NOMO-1 treated with dmso at 0.1 percent for 144 hours (cell line): ENCODE results near the gene DPH1.

Experiments used
- DNase-seq: peaks from one replicate; lab custom pipeline; 2025; ENCODE audit not compliant: unreplicated experiment; lab: John Stamatoyannopoulos, UW

DPH1 gene

DNA sequence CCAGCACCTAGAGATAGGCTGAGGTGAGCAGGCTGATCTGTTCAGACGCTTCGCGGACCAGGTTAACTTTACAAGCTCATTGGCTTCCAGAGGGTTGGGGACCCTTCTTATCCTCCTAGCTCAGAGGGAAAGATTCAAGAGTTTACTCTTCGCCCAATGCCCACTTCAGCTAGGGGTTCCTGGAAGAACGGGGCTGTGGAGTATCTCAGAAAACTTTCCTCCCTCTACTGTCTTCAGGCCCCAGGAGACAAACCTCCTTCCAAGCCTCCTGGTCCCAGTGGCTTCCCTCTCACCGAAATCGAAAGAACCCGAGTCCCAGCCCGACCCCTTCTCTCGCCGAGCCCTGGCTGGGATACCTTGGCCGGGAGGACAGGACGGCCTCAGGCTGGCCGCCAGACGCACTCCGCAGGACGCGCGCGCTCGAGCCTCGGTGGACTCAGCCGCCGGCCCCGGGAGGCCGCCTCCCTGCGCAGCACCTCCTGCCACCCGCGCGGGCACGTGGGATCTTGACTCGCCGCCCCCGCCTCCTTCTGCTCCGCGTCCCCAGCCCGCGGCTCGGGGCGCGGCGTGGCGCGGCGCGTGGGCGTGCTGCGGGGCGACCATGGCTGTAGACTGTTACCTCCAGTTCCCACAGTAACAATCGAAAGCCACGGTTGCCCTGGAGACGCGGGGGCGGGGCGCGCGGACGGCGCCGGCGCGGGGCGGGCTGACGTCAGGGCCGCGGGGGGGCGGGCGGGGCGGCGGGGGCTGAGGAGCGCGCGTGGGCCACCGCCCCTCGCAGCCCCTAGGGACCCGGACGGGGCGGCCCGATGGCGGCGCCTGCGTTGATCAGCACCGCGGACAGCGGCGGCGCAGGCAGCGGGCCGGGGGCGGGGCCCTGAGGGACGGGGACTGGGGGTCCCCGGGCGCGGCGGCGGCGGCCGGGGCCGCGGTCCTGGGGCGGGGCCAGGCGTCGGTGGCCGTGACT lies 19.7 kb downstream of the DPH1 start:
- DNase-seq: no peak

- no peak for DNase-seq
These were observed 20.5 kb downstream of the DPH1 start for GRCh38 chr17:2050300-2051060.

DNA sequence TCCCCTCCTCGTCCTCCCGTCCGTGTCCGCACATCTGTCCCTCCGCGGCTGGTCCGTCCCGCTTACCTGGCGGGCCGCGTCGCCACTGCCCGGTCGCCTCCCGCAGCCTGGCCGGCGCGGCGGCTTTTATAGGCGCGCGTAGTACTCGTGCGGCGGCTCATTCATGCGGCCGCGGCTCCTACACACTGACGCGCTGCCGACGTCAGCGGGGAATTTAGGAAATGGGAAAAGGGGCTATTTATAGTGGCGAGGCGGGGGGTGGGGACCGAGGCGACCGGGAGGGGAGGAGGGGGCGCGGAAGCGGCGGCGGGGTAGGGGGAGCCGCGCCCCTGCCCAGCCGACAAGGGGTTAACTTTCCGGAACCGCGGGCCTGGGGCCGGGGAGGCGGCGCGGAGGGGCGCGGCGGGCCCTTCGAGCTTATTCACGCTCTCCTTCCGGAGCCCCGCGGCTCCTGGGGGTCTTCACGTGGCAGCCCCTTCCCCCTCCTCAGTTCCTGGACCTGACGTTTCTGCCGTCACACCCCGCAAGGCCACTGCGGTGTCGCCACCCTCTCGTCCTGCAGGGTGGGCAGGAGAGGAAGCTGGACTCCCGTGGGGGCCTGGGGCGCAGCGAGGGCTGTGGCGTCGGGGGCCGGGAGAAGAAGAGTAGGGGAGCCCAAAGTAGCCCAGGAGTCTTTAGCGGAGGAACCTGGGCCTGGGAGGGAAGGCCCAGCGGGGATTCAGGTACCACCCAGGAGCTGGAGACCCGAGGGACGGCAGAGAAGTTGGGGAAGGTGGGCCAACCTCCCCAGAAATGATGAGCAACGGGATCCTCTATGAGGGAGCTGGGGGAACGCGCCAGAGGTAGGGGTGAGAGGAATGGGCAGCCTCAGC lies 21.3 kb downstream of the DPH1 start:
- DNase-seq: no peak

- DNase-seq: no peak
These were observed 22.1 kb downstream of the DPH1 start for GRCh38 chr17:2051933-2052559.

GRCh38 chr17:2053380-2054261 lies 23.7 kb downstream of the DPH1 start:
- peak; percentile 30 for DNase-seq

- DNase-seq: no peak
These were observed 24.2 kb downstream of the DPH1 start for GRCh38 chr17:2054262-2054511.

- peak; percentile 58 for DNase-seq
These were observed 24.7 kb downstream of the DPH1 start, which contains the start of gene HIC1 for GRCh38 chr17:2054512-2055291. TSS of gene HIC1 (plus strand) at chr17:2055103. CDS start at chr17:2056691, 1,588 bp downstream.

DNA sequence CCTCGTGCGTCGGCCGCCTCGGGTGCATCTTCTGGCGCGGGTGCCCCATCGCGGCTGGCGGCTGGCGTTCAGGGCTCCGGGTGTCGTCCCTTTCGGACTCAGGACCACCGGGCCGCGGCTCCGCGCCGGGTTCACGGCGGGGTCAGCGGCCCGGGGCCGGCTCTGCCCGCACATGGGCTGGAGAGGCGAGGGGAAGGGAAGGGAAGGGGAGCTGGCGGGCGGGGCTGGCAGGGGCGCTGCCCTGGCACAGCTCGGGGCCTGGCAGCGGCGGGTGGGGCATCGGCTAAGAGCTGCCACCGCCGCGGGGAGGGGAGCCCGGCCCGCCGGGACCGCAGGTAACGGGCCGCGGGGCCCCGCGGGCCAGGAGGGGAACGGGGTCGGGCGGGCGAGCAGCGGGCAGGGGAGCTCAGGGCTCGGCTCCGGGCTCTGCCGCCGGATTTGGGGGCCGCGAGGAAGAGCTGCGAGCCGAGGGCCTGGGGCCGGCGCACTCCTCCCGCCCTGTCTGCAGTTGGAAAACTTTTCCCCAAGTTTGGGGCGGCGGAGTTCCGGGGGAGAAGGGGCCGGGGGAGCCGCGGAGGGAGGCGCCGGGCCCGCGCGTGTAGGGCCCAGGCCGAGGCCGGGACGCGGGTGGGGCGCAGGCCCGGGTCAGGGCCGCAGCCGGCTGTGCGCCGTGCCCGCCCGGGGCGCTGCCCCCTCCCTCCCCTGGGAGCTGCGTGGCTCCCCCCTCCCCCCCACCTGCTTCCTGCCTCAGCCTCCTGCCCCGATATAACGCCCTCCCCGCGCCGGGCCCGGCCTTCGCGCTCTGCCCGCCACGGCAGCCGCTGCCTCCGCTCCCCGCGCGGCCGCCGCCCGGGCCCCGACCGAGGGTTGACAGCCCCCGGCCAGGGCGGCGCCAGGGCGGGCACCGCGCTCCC lies 25.6 kb downstream of the DPH1 start:
- DNase-seq: no peak

DNA sequence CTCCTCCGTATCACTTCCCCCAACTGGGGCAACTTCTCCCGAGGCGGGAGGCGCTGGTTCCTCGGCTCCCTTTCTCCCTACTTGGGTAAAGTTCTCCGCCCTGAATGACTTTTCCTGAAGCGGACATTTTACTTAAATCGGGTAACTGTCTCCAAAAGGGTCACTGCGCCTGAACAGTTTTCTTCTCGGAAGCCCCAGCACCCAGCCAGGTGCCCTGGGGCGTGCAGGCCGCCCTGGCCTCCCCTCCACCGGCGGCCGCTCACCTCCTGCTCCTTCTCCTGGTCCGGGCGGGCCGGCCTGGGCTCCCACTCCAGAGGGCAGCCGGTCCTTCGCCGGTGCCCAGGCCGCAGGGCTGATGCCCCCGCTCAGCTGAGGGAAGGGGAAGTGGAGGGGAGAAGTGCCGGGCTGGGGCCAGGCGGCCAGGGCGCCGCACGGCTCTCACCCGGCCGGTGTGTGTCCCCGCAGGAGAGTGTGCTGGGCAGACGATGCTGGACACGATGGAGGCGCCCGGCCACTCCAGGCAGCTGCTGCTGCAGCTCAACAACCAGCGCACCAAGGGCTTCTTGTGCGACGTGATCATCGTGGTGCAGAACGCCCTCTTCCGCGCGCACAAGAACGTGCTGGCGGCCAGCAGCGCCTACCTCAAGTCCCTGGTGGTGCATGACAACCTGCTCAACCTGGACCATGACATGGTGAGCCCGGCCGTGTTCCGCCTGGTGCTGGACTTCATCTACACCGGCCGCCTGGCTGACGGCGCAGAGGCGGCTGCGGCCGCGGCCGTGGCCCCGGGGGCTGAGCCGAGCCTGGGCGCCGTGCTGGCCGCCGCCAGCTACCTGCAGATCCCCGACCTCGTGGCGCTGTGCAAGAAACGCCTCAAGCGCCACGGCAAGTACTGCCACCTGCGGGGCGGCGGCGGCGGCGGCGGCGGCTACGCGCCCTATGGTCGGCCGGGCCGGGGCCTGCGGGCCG lies 26.5 kb downstream of the DPH1 start:
- no peak for DNase-seq

- DNase-seq: no peak
These were observed 27.3 kb downstream of the DPH1 start for GRCh38 chr17:2057175-2057759.

DNA sequence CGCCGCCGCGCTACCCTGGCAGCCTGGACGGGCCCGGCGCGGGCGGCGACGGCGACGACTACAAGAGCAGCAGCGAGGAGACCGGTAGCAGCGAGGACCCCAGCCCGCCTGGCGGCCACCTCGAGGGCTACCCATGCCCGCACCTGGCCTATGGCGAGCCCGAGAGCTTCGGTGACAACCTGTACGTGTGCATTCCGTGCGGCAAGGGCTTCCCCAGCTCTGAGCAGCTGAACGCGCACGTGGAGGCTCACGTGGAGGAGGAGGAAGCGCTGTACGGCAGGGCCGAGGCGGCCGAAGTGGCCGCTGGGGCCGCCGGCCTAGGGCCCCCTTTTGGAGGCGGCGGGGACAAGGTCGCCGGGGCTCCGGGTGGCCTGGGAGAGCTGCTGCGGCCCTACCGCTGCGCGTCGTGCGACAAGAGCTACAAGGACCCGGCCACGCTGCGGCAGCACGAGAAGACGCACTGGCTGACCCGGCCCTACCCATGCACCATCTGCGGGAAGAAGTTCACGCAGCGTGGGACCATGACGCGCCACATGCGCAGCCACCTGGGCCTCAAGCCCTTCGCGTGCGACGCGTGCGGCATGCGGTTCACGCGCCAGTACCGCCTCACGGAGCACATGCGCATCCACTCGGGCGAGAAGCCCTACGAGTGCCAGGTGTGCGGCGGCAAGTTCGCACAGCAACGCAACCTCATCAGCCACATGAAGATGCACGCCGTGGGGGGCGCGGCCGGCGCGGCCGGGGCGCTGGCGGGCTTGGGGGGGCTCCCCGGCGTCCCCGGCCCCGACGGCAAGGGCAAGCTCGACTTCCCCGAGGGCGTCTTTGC lies 28.0 kb downstream of the DPH1 start:
- no peak for DNase-seq

DNA sequence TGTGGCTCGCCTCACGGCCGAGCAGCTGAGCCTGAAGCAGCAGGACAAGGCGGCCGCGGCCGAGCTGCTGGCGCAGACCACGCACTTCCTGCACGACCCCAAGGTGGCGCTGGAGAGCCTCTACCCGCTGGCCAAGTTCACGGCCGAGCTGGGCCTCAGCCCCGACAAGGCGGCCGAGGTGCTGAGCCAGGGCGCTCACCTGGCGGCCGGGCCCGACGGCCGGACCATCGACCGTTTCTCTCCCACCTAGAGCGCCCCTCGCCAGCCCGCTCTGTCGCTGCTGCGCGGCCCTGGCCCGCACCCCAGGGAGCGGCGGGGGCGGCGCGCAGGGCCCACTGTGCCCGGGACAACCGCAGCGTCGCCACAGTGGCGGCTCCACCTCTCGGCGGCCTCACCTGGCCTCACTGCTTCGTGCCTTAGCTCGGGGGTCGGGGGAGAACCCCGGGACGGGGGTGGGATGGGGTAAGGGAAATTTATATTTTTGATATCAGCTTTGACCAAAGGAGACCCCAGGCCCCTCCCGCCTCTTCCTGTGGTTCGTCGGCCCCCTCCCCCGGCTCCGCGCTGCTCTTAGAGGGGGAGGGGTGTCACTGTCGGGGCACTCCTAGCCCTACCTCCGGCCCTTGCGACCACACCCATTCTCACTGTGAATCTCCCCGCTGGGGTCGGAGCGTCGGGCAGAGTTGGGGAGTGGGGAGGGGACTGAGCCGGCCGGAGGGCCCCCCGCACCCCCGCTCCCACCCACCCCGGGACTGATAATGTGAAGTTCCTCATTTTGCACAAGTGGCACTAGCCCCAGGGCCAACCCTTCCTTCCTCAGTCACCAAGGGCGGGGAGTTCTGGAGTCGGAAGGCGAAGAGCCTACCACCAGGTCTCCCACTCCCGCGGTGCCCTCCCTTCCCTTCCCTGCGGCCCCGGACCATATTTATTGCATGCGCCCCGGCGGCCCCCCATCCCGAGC lies 28.9 kb downstream of the DPH1 start:
- DNase-seq: peak; percentile 66

- no peak for DNase-seq
These were observed 29.8 kb downstream of the DPH1 start for GRCh38 chr17:2059547-2060384.

GRCh38 chr17:2060385-2060658 lies 30.4 kb downstream of the DPH1 start:
- DNase-seq: no peak
